ENCODE results near the gene ZNF844.
A peak's percentile ranks its signal among the peaks of the same experiment; 100 is the strongest.

Gene ZNF844

GRCh38 chr19:12064590-12065538, at the start of gene ZNF844:
Gene ZNF844 (plus strand): TSS chr19:12064731. CDS start chr19:12064874, 143 bp downstream.
- peak within 1 kb of the TSS; percentile 97 for H3K27ac ChIP-seq (ENCODE audit: low read depth, low read length)

GRCh38 chr19:12015015-12015752, 49.3 kb upstream of the ZNF844 start:
- Histone ChIP-seq H3K9ac (ENCODE audit: low read length) (no peak overlapping the region), H3K36me3 (ENCODE audit: insufficient read depth, low read length) (peaks cover 26% of the 10 kb centered on the region), H3K9me3 (ENCODE audit: low read length) (peaks cover 39% of the 10 kb centered on the region), H3K4me1 (ENCODE audit: insufficient read depth, low read length) (no peaks in the 10 kb centered on the region), H3K27ac (ENCODE audit: low read depth, low read length) (no peak overlapping the region), H3K27me3 (ENCODE audit: control insufficient read depth in 1 of 2, insufficient read depth in 2 of 2, low read length in 2 of 2) (no peaks in the 10 kb centered on the region), H3K4me3 (ENCODE audit: low read depth in 1 of 2, low read length in 2 of 2) (no peak overlapping the region)

More at GRCh38 chr19:12064590-12065538, at the start of gene ZNF844:
- Histone ChIP-seq H3K4me1 (ENCODE audit: insufficient read depth, low read length) (peaks cover 11% of the 10 kb centered on the region), H3K27me3 (ENCODE audit: control insufficient read depth in 1 of 2, insufficient read depth in 2 of 2, low read length in 2 of 2) (no peaks in the 10 kb centered on the region), H3K9me3 (ENCODE audit: low read length) (peaks cover 4% of the 10 kb centered on the region), H3K9ac (ENCODE audit: low read length) (peak within 1 kb of the TSS; percentile 72), H3K36me3 (ENCODE audit: insufficient read depth, low read length) (no peaks in the 10 kb centered on the region), H3K4me3 (ENCODE audit: low read depth in 1 of 2, low read length in 2 of 2) (peak within 1 kb of the TSS; percentile 83 to 90)

GRCh38 chr19:12015753-12016116, 48.8 kb upstream of the ZNF844 start:
- Histone ChIP-seq H3K27ac (ENCODE audit: low read depth, low read length) (no peak overlapping the region), H3K27me3 (ENCODE audit: control insufficient read depth in 1 of 2, insufficient read depth in 2 of 2, low read length in 2 of 2) (no peaks in the 10 kb centered on the region), H3K4me3 (ENCODE audit: low read depth in 1 of 2, low read length in 2 of 2) (no peak overlapping the region), H3K9me3 (ENCODE audit: low read length) (peaks cover 39% of the 10 kb centered on the region), H3K9ac (ENCODE audit: low read length) (no peak overlapping the region), H3K4me1 (ENCODE audit: insufficient read depth, low read length) (no peaks in the 10 kb centered on the region), H3K36me3 (ENCODE audit: insufficient read depth, low read length) (peaks cover 26% of the 10 kb centered on the region)

GRCh38 chr19:12034198-12034597, 30.3 kb upstream of the ZNF844 start:
- peak overlapping the region in 1 of 2 donors; percentile 91 for H3K4me3 ChIP-seq (ENCODE audit: low read depth in 1 of 2, low read length in 2 of 2)

GRCh38 chr19:12034620-12035019, 29.9 kb upstream of the ZNF844 start:
- Histone ChIP-seq H3K27me3 (ENCODE audit: control insufficient read depth in 1 of 2, insufficient read depth in 2 of 2, low read length in 2 of 2) (no peaks in the 10 kb centered on the region), H3K9me3 (ENCODE audit: low read length) (no peaks in the 10 kb centered on the region), H3K4me3 (ENCODE audit: low read depth in 1 of 2, low read length in 2 of 2) (peak overlapping the region in 1 of 2 donors; percentile 91), H3K27ac (ENCODE audit: low read depth, low read length) (no peak overlapping the region), H3K36me3 (ENCODE audit: insufficient read depth, low read length) (no peaks in the 10 kb centered on the region), H3K4me1 (ENCODE audit: insufficient read depth, low read length) (peaks cover 10% of the 10 kb centered on the region), H3K9ac (ENCODE audit: low read length) (peak overlapping the region; percentile 57)

More at GRCh38 chr19:12034198-12034597, 30.3 kb upstream of the ZNF844 start:
- Histone ChIP-seq H3K27ac (ENCODE audit: low read depth, low read length) (no peak overlapping the region), H3K9me3 (ENCODE audit: low read length) (no peaks in the 10 kb centered on the region), H3K36me3 (ENCODE audit: insufficient read depth, low read length) (no peaks in the 10 kb centered on the region), H3K27me3 (ENCODE audit: control insufficient read depth in 1 of 2, insufficient read depth in 2 of 2, low read length in 2 of 2) (no peaks in the 10 kb centered on the region), H3K9ac (ENCODE audit: low read length) (no peak overlapping the region), H3K4me1 (ENCODE audit: insufficient read depth, low read length) (peaks cover 10% of the 10 kb centered on the region)

- peak within 1 kb of the TSS; percentile 93 for H3K27ac ChIP-seq (ENCODE audit: low read depth, low read length)
- no peaks in the 10 kb centered on the region for H3K9me3 ChIP-seq (ENCODE audit: low read length)
- H3K36me3 ChIP-seq (ENCODE audit: insufficient read depth, low read length): no peaks in the 10 kb centered on the region
- no peaks in the 10 kb centered on the region for H3K27me3 ChIP-seq (ENCODE audit: control insufficient read depth in 1 of 2, insufficient read depth in 2 of 2, low read length in 2 of 2)
- peak within 1 kb of the TSS; percentile 57 for H3K9ac ChIP-seq (ENCODE audit: low read length)
- H3K4me3 ChIP-seq (ENCODE audit: low read depth in 1 of 2, low read length in 2 of 2): peak within 1 kb of the TSS; percentile 91 to 96
- H3K4me1 ChIP-seq (ENCODE audit: insufficient read depth, low read length): peaks cover 10% of the 10 kb centered on the region
Measured at GRCh38 chr19:12035220-12036172, 29.0 kb upstream of the ZNF844 start, which contains the start of gene ZNF433. Gene ZNF433 (minus strand): TSS chr19:12035679. CDS start chr19:12035539, 140 bp downstream.

- no peak overlapping the region for H3K27ac ChIP-seq (ENCODE audit: low read depth, low read length)
- no peaks in the 10 kb centered on the region for H3K36me3 ChIP-seq (ENCODE audit: insufficient read depth, low read length)
- no peak overlapping the region for H3K9ac ChIP-seq (ENCODE audit: low read length)
- no peak overlapping the region for H3K4me3 ChIP-seq (ENCODE audit: low read depth in 1 of 2, low read length in 2 of 2)
- no peaks in the 10 kb centered on the region for H3K27me3 ChIP-seq (ENCODE audit: control insufficient read depth in 1 of 2, insufficient read depth in 2 of 2, low read length in 2 of 2)
- H3K4me1 ChIP-seq (ENCODE audit: insufficient read depth, low read length): no peaks in the 10 kb centered on the region
- peaks cover 9% of the 10 kb centered on the region for H3K9me3 ChIP-seq (ENCODE audit: low read length)
Measured at GRCh38 chr19:12042893-12043292, 21.6 kb upstream of the ZNF844 start.

GRCh38 chr19:12043752-12044422, 20.6 kb upstream of the ZNF844 start:
- H3K27ac ChIP-seq (ENCODE audit: low read depth, low read length): no peak overlapping the region
- no peaks in the 10 kb centered on the region for H3K4me1 ChIP-seq (ENCODE audit: insufficient read depth, low read length)
- peaks cover 9% of the 10 kb centered on the region for H3K9me3 ChIP-seq (ENCODE audit: low read length)
- H3K27me3 ChIP-seq (ENCODE audit: control insufficient read depth in 1 of 2, insufficient read depth in 2 of 2, low read length in 2 of 2): no peaks in the 10 kb centered on the region
- no peak overlapping the region for H3K9ac ChIP-seq (ENCODE audit: low read length)
- H3K4me3 ChIP-seq (ENCODE audit: low read depth in 1 of 2, low read length in 2 of 2): no peak overlapping the region
- H3K36me3 ChIP-seq (ENCODE audit: insufficient read depth, low read length): no peaks in the 10 kb centered on the region

- peaks cover 9% of the 10 kb centered on the region for H3K9me3 ChIP-seq (ENCODE audit: low read length)
- peaks cover 0 to 4% of the 10 kb centered on the region in 2 donors for H3K27me3 ChIP-seq (ENCODE audit: control insufficient read depth in 1 of 2, insufficient read depth in 2 of 2, low read length in 2 of 2)
- no peak overlapping the region for H3K27ac ChIP-seq (ENCODE audit: low read depth, low read length)
- H3K4me3 ChIP-seq (ENCODE audit: low read depth in 1 of 2, low read length in 2 of 2): no peak overlapping the region
- no peak overlapping the region for H3K9ac ChIP-seq (ENCODE audit: low read length)
- H3K36me3 ChIP-seq (ENCODE audit: insufficient read depth, low read length): no peaks in the 10 kb centered on the region
- H3K4me1 ChIP-seq (ENCODE audit: insufficient read depth, low read length): peaks cover 6% of the 10 kb centered on the region
Measured at GRCh38 chr19:12047868-12048267, 16.7 kb upstream of the ZNF844 start.

GRCh38 chr19:12052091-12052496, 12.4 kb upstream of the ZNF844 start:
- no peaks in the 10 kb centered on the region for H3K36me3 ChIP-seq (ENCODE audit: insufficient read depth, low read length)
- peaks cover 6% of the 10 kb centered on the region for H3K4me1 ChIP-seq (ENCODE audit: insufficient read depth, low read length)
- no peaks in the 10 kb centered on the region for H3K9me3 ChIP-seq (ENCODE audit: low read length)
- H3K27me3 ChIP-seq (ENCODE audit: control insufficient read depth in 1 of 2, insufficient read depth in 2 of 2, low read length in 2 of 2): peaks cover 0 to 4% of the 10 kb centered on the region in 2 donors
- H3K9ac ChIP-seq (ENCODE audit: low read length): no peak overlapping the region
- H3K4me3 ChIP-seq (ENCODE audit: low read depth in 1 of 2, low read length in 2 of 2): peak overlapping the region; percentile 79 to 84
- no peak overlapping the region for H3K27ac ChIP-seq (ENCODE audit: low read depth, low read length)
